RWPE2 (cell line): ENCODE measurements around the gene CIBAR2.

Experiments
- ATAC-seq: fragments of 200-7000 bp; cut with Tn5 transposase; 3 replicates; pipeline ENCODE4 v1.9.1; 2021; ENCODE audit warnings: low read depth
- DNase-seq: peaks from one replicate; pipeline ENCODE4 v3.0.0-alpha.2; 2020; ENCODE audit warnings: low spot score
- H3K27ac ChIP-seq: fragments of 450-650 bp; 2 replicates; pipeline ENCODE4 v1.5.1; 2017; ENCODE audit warnings: mild to moderate bottlenecking; ENCODE audit not compliant: poor library complexity, severe bottlenecking
- H3K27me3 ChIP-seq: fragments of 250-450 bp; sonication (Bioruptor Pico); 2 replicates; pipeline ENCODE4 v1.5.1; 2021; ENCODE audit warnings: mild to moderate bottlenecking, moderate library complexity; ENCODE audit not compliant: insufficient read depth, poor library complexity, severe bottlenecking
- H3K36me3 ChIP-seq: fragments of 250-450 bp; sonication (Bioruptor Pico); 2 replicates; pipeline ENCODE4 v1.5.1; 2020; ENCODE audit warnings: low read depth, mild to moderate bottlenecking, moderate library complexity
- H3K4me1 ChIP-seq: fragments of 250-450 bp; sonication (Bioruptor Pico); 2 replicates; pipeline ENCODE4 v1.5.1; 2021; ENCODE audit warnings: mild to moderate bottlenecking, moderate library complexity; ENCODE audit not compliant: insufficient read depth, poor library complexity, severe bottlenecking
- H3K4me3 ChIP-seq: fragments of 250-450 bp; sonication (Bioruptor Pico); 2 replicates; pipeline ENCODE4 v1.5.1; 2021; ENCODE audit warnings: mild to moderate bottlenecking, moderate library complexity; ENCODE audit not compliant: severe bottlenecking
- H3K9me3 ChIP-seq: fragments of 250-450 bp; sonication (Bioruptor Pico); 2 replicates; pipeline ENCODE4 v1.5.1; 2021; ENCODE audit warnings: mild to moderate bottlenecking, moderate library complexity; ENCODE audit not compliant: severe bottlenecking
- TF ChIP-seq, protein P1 (sequence below): fragments of 450-650 bp; IDR thresholded peaks from one replicate; pipeline ENCODE4 v1.5.1; 2017; ENCODE audit warnings: mild to moderate bottlenecking, moderate library complexity; ENCODE audit not compliant: poor library complexity, severe bottlenecking

The CIBAR2 gene

DNA sequence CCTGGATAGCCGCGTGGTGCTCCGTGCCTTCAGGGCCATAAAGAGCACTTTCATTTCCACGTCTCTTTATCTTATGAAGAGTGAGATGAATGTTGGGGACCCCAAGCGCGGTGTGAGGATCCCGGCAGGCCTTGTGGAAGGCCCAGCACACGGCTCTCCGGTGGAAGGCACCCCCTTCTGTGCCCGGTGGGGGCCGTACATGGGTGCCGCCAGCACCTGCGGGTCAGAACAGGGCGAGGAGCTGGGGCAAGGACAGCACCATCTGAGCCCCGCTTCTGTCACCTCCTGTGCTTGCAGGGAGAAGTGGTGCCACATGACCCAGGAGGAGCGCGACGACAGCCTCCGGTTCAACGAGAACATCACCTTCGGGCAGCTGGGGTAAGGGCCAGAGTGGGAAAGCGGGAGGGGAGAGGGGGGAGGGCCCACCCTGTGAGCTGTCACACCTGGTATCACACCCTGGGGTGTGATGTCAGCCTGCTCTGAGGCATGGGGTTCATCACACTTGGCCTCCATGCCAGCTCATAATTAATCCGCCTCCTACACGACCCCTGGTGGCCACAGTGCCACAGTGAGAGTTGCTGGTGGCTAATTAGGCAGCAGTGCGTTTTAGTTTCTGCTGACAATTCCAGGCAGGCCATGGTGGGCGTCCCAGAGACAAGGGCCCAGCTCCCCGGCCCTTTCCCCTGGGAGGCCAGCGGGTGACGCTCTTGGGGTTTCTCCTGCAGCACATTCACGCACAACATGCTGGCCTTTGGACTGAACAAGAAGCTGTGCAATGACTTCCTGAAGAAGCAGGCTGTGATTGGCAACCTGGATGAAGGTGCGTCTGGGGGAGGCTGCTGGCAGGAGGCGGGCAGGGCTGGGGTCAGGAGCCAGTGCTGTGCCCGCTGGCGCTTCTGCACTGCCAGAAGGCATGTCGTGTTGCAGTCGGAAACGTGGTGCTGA is 25.7 kb downstream of the CIBAR2 start:
- H3K27me3 ChIP-seq, result no peaks in the 10 kb centered on the region
- H3K4me3 ChIP-seq, result no peak overlapping the region
- TF ChIP-seq, protein P1, sequence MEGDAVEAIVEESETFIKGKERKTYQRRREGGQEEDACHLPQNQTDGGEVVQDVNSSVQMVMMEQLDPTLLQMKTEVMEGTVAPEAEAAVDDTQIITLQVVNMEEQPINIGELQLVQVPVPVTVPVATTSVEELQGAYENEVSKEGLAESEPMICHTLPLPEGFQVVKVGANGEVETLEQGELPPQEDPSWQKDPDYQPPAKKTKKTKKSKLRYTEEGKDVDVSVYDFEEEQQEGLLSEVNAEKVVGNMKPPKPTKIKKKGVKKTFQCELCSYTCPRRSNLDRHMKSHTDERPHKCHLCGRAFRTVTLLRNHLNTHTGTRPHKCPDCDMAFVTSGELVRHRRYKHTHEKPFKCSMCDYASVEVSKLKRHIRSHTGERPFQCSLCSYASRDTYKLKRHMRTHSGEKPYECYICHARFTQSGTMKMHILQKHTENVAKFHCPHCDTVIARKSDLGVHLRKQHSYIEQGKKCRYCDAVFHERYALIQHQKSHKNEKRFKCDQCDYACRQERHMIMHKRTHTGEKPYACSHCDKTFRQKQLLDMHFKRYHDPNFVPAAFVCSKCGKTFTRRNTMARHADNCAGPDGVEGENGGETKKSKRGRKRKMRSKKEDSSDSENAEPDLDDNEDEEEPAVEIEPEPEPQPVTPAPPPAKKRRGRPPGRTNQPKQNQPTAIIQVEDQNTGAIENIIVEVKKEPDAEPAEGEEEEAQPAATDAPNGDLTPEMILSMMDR, result peak; percentile 87
- no peaks in the 10 kb centered on the region for H3K9me3 ChIP-seq
- H3K27ac ChIP-seq, result no peak overlapping the region
- ATAC-seq, result peak; percentile 66
- peaks cover 10% of the 10 kb centered on the region for H3K4me1 ChIP-seq
- no peak for DNase-seq
- H3K36me3 ChIP-seq, result no peaks in the 10 kb centered on the region

GRCh38 chr16:85085721-85086120 is 26.6 kb downstream of the CIBAR2 start:
- Histone ChIP-seq H3K4me1 (peaks cover 10% of the 10 kb centered on the region), H3K27ac (no peak overlapping the region), H3K36me3 (no peaks in the 10 kb centered on the region), H3K27me3 (no peaks in the 10 kb centered on the region), H3K9me3 (no peaks in the 10 kb centered on the region), H3K4me3 (no peak overlapping the region)
- DNase-seq, result no peak
- TF ChIP-seq, protein P1, result no peak
- no peak for ATAC-seq

DNA sequence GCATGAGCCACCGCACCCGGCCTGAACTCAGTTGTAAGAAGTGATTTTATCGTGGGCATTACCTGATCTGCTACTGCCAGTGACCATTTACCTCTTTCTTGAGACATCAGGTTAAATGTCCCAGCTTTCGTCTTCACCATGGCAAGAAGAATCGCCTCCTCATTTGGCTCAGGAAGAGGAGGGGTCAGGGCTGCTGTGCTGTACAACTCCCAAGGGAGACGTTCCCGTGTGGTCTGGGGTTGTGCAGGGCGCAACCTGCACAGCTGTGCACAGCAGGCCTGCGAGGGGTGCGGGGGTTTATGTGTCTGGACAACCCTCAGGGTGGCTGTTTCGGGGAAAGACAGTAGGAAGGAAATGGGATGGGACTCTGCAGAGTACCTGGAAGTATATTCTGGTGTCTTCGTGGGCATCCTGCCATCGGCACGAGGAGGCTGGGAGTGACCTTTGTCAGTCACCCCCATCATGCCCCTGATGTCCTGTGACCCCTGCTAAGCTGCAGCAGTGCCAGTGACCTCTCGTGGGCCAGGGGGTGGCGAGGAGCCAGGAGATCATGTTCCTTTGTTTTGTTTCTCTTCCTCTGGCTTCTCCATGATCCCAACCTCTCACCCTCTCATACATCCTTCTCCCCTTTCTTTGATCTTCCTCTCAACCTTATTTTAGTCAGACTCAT is 27.3 kb downstream of the CIBAR2 start:
- ATAC-seq (no peak), DNase-seq (no peak)
- H3K27ac ChIP-seq, result no peak overlapping the region
- TF ChIP-seq, protein P1, result no peak
- H3K36me3 ChIP-seq, result no peaks in the 10 kb centered on the region
- H3K4me1 ChIP-seq, result peaks cover 8% of the 10 kb centered on the region
- H3K27me3 ChIP-seq, result no peaks in the 10 kb centered on the region
- H3K9me3 ChIP-seq, result no peaks in the 10 kb centered on the region
- no peak overlapping the region for H3K4me3 ChIP-seq

DNA sequence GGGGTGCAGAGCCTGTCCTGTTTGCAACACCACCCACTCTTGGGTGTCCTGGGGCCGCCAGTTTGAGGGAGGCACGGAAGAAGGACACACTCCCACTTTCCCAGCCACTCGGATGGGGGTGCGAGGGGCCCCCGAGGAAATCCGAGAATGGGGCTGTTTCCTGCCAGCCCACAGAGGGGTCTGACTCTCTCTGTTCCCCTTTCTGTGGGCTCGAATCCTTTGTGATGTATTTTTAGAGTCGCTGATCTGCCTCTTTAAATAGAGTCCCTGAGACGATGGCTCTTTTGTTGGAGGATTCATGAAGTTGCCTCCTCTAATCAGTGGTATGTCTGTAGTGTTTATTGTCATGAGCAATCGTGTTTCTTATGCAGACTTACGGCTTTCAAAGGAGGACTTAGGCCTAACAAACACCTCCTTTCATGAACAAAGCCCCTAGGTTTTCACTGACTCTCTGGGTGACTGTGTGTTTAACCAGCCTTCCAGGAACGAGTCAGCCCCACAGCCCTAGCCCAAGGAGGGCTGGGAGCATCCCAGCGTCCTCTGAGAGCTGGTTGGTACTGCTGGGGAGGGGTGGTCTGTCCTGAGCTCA is 29.1 kb downstream of the CIBAR2 start:
- Histone ChIP-seq H3K27me3 (no peaks in the 10 kb centered on the region), H3K9me3 (no peaks in the 10 kb centered on the region), H3K36me3 (no peaks in the 10 kb centered on the region), H3K27ac (no peak overlapping the region), H3K4me1 (no peaks in the 10 kb centered on the region), H3K4me3 (no peak overlapping the region)
- DNase-seq (no peak), ATAC-seq (no peak)
- TF ChIP-seq, protein P1, result no peak
